CD4-positive, alpha-beta memory T cell (primary cell): ENCODE measurements around the gene SHISAL1. TPM values are rescaled to one million over a fixed set of nuclear protein-coding genes. Genes with fewer than 3 reads are reported as not detected.
"Not testable (repeated sequence)": the region's sequence is repeated elsewhere in the genome, so short reads cannot be mapped to it uniquely, and the experiment has no call there.

ENCODE experiments used
- CTCF ChIA-PET: fragments of 350-600 bp; sonication (Branson Sonifier 250); formaldehyde crosslinking; loops from one replicate; lab custom pipeline; 2021; ENCODE audit warnings: inconsistent platforms; ENCODE audit not compliant: partially characterized antibody; lab: Charles Lee
- POLR2A ChIA-PET: fragments of 350-600 bp; sonication (Branson Sonifier 250); formaldehyde crosslinking; loops from one replicate; lab custom pipeline; 2021; ENCODE audit not compliant: partially characterized antibody; lab: Charles Lee
- DNase-seq, 5 donors: peaks; one replicate each; pipeline versions ENCODE4 v3.0.0 to v3.0.0-alpha.2; 2020 to 2022; ENCODE audit warnings: mixed read lengths in 1 of 5
- H3K27ac ChIP-seq: one replicate; pipeline ENCODE4 v1.7.0; 2013; ENCODE audit warnings: low read depth, low read length
- H3K27me3 ChIP-seq: 2 replicates; pipeline ENCODE4 v1.7.0; 2013; ENCODE audit warnings: mild to moderate bottlenecking, low read length, moderate library complexity; ENCODE audit not compliant: insufficient read depth
- H3K36me3 ChIP-seq: 2 replicates; pipeline ENCODE4 v1.7.0; 2013; ENCODE audit warnings: mild to moderate bottlenecking, low read length, moderate library complexity; ENCODE audit not compliant: insufficient read depth
- H3K4me1 ChIP-seq: 2 replicates; pipeline ENCODE4 v1.7.0; 2013; ENCODE audit warnings: mild to moderate bottlenecking, low read length, moderate library complexity; ENCODE audit not compliant: insufficient read depth
- H3K4me3 ChIP-seq, 2 donors: one replicate each; pipeline ENCODE4 v1.7.0; 2013; ENCODE audit warnings: low read length in 2 of 2, mild to moderate bottlenecking in 1 of 2
- H3K9me3 ChIP-seq, 2 donors: one replicate each; pipeline ENCODE4 v1.7.0; 2013; ENCODE audit warnings: low read length in 2 of 2, control low read depth in 1 of 2; ENCODE audit not compliant: control insufficient read depth in 1 of 2
- H3K27ac Mint-ChIP-seq, 7 donors: one replicate each; pipeline ENCODE4 v1.8.0; 2020 to 2021; ENCODE audit warnings: mixed read lengths in 7 of 7, mild to moderate bottlenecking in 6 of 7, inconsistent platforms in 3 of 7, moderate library complexity in 3 of 7
- H3K27me3 Mint-ChIP-seq, 2 donors: one replicate each; pipeline ENCODE4 v1.8.0; 2020 to 2021; ENCODE audit warnings: mixed read lengths in 2 of 2
- H3K36me3 Mint-ChIP-seq, 2 donors: one replicate each; pipeline ENCODE4 v1.8.0; 2020 to 2021; ENCODE audit warnings: mixed read lengths in 2 of 2, inconsistent platforms in 1 of 2, mild to moderate bottlenecking in 1 of 2
- H3K4me1 Mint-ChIP-seq, 4 donors: one replicate each; pipeline ENCODE4 v1.8.0; 2020 to 2021; ENCODE audit warnings: mixed read lengths in 4 of 4, mild to moderate bottlenecking in 1 of 4
- H3K4me3 Mint-ChIP-seq, 8 donors: one replicate each; pipeline ENCODE4 v1.8.0; 2020 to 2021; ENCODE audit warnings: mixed read lengths in 8 of 8, mild to moderate bottlenecking in 7 of 8, moderate library complexity in 6 of 8, inconsistent platforms in 3 of 8
- H3K9me3 Mint-ChIP-seq, 8 donors: one replicate each; pipeline ENCODE4 v1.8.0; 2020 to 2021; ENCODE audit warnings: mixed read lengths in 8 of 8, mild to moderate bottlenecking in 5 of 8, inconsistent platforms in 3 of 8, moderate library complexity in 1 of 8
- intact Hi-C: fragments of 100-400 bp; cut with micrococcal nuclease; formaldehyde crosslinking; loops from one replicate; pipeline ENCODE4 v1.15.1; 2023
- polyA plus RNA-seq, 2 donors: library from polyadenylated mRNA; unstranded; fragments of 300-500 nt; fragmentation: Illumina TruSeq; gene quantifications; one replicate each; pipeline ENCODE4 v1.2.3, GENCODE V29; 2021
- total RNA-seq, 2 experiments: library from RNA; stranded (reverse); gene quantifications; one replicate each; pipeline ENCODE4 v1.2.3, GENCODE V29; 2021

SHISAL1 gene
- total and polyA plus RNA-seq, 4 experiments from 2014 or later = not detected

DNA sequence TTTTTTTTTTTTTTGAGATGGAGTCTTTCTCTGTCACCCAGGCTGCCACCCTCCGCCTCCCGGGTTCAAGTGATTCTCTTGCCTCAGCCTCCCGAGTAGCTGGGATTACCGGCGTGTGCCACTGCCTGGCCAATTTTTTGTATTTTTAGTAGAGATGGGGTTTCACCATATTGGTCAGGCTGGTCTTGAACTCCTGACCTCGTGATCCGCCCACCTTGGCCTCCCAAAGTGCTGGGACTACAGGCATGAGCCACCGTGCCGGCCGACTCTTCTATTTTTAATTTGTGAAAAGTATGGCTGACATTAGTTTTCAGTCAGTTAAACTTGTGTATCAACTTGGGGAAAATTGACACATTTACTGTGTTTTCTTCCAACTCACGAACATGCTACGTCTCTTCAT lies 78.4 kb downstream of the SHISAL1 start:
- H3K36me3 ChIP-seq, intact Hi-C loops, H3K9me3 ChIP-seq, H3K4me3 Mint-ChIP-seq, DNase-seq, H3K4me1 Mint-ChIP-seq, POLR2A ChIA-PET, H3K27me3 ChIP-seq, H3K27ac ChIP-seq, H3K36me3 Mint-ChIP-seq, H3K27me3 Mint-ChIP-seq, H3K4me3 ChIP-seq, H3K4me1 ChIP-seq: not testable (repeated sequence)
- CTCF ChIA-PET = interaction anchor here (0.7 kb wide), 1 partner anchor 695 kb away, joined by 5 read pairs; no protein-coding TSS in a partner anchor
- peak overlapping the region in 1 of 7 donors; percentile 70 for H3K27ac Mint-ChIP-seq
- peaks cover 0 to 13% (median 6%) of the 10 kb centered on the region in 8 donors for H3K9me3 Mint-ChIP-seq

DNA sequence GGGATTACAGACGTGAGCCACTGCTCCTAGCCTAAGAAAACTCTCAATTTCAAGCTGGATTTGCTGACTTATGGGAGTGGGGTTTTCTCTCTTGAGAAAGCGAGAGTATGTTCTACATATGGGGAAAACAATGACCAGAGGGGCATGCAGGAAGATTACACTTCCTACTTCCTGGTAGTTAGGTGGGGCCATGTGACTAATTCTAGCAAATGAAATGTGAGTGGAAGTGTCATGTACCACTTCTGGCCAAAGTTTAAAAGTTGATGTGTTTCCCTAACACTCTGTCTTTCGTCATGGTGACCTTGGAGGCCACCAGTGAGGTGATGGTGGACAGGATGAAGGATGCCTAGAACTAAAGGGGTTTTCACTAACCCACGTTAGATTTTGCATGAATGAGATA lies 81.5 kb downstream of the SHISAL1 start:
- Histone ChIP-seq H3K27ac (no peak overlapping the region), H3K9me3 (no peaks in the 10 kb centered on the region), H3K4me1 (no peaks in the 10 kb centered on the region), H3K27me3 (no peaks in the 10 kb centered on the region), H3K4me3 (no peak overlapping the region), H3K36me3 (no peaks in the 10 kb centered on the region)
- no peak for DNase-seq
- peaks cover 0 to 33% (median 19%) of the 10 kb centered on the region in 8 donors for H3K9me3 Mint-ChIP-seq
- no peak overlapping the region for H3K27ac Mint-ChIP-seq
- no peaks in the 10 kb centered on the region for H3K4me1 Mint-ChIP-seq
- intact Hi-C loops = no loop called here
- ChIA-PET CTCF (no interaction called here), POLR2A (no interaction called here)
- H3K4me3 Mint-ChIP-seq = no peak overlapping the region
- peaks cover 6 to 8% of the 10 kb centered on the region in 2 donors for H3K27me3 Mint-ChIP-seq
- no peaks in the 10 kb centered on the region for H3K36me3 Mint-ChIP-seq

DNA sequence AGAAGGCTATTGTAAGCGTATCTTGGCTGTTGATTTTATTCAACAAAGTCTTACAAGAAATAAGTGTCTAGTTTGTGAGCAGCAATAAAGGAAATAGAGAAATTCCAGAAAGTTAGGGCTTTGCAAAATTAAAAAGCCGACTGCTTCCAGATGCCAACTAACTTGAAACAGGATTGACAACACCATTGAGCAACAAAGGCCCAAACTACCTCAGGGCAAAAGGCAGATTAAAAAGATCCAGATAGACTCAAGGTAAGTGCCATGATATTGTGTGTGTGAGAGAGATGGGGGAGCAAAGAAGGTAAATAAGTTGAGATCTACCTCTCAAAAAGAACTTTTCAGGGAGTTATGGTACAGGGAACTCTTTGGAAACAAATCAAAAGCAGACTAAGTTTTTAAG lies 82.9 kb downstream of the SHISAL1 start:
- Mint-ChIP-seq H3K4me3 (no peak overlapping the region), H3K27ac (no peak overlapping the region), H3K36me3 (no peaks in the 10 kb centered on the region), H3K9me3 (peaks cover 0 to 36% (median 19%) of the 10 kb centered on the region in 8 donors), H3K4me1 (no peaks in the 10 kb centered on the region), H3K27me3 (peaks cover 8 to 13% of the 10 kb centered on the region in 2 donors)
- ChIA-PET CTCF (no interaction called here), POLR2A (no interaction called here)
- Histone ChIP-seq H3K27me3 (no peaks in the 10 kb centered on the region), H3K9me3 (no peaks in the 10 kb centered on the region), H3K4me1 (no peaks in the 10 kb centered on the region), H3K27ac (no peak overlapping the region), H3K36me3 (no peaks in the 10 kb centered on the region), H3K4me3 (no peak overlapping the region)
- intact Hi-C loops = no loop called here
- DNase-seq = no peak

DNA sequence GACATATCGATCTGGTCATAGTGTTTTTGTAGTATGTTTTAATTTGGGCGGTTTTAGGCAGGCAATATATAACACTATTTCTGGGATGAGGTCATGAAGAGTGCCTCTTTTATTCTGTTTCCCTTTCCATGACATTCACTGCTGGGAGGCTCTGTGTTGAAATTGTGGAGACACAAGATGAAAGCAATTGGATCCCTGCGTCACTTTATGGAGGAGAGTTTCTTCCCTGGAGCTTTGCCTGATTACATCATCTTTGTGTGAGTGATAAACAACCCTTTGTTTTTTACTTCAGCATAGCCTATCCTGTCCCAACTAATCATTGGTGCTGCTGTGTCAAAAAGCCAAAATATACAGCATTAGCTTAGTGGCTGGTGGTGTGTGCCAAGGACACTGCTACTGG lies 83.4 kb downstream of the SHISAL1 start:
- H3K4me1 Mint-ChIP-seq = no peaks in the 10 kb centered on the region
- ChIA-PET CTCF (no interaction called here), POLR2A (no interaction called here)
- H3K4me3 ChIP-seq = no peak overlapping the region
- intact Hi-C loops = no loop called here
- no peaks in the 10 kb centered on the region for H3K36me3 ChIP-seq
- H3K36me3 Mint-ChIP-seq = no peaks in the 10 kb centered on the region
- no peaks in the 10 kb centered on the region for H3K9me3 ChIP-seq
- no peaks in the 10 kb centered on the region for H3K27me3 ChIP-seq
- H3K27me3 Mint-ChIP-seq = peaks cover 8 to 13% of the 10 kb centered on the region in 2 donors
- H3K9me3 Mint-ChIP-seq = peaks cover 0 to 36% (median 19%) of the 10 kb centered on the region in 8 donors
- no peak overlapping the region for H3K27ac Mint-ChIP-seq
- H3K27ac ChIP-seq = no peak overlapping the region
- no peak for DNase-seq
- no peak overlapping the region for H3K4me3 Mint-ChIP-seq
- no peaks in the 10 kb centered on the region for H3K4me1 ChIP-seq

DNA sequence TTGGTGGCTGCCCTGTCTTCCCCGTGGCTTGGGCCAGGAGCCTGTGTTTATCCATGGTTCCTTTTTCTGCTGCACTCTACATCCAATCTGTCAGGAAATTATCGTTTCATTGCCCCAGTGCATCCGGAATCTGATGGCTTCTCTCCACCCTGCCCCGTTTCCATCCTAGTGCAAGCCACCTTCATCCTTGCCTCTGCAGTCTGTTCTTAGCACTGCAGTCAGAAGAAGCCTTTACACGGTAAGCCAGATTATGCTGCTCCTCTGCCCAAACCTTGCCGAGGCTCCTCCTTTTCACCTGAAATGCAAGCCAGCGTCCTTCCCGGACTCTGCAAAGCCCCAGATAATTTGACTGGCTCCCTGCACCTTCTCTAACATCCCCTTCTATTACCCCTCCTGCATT lies 86.9 kb downstream of the SHISAL1 start:
- no peaks in the 10 kb centered on the region for H3K4me1 Mint-ChIP-seq

DNA sequence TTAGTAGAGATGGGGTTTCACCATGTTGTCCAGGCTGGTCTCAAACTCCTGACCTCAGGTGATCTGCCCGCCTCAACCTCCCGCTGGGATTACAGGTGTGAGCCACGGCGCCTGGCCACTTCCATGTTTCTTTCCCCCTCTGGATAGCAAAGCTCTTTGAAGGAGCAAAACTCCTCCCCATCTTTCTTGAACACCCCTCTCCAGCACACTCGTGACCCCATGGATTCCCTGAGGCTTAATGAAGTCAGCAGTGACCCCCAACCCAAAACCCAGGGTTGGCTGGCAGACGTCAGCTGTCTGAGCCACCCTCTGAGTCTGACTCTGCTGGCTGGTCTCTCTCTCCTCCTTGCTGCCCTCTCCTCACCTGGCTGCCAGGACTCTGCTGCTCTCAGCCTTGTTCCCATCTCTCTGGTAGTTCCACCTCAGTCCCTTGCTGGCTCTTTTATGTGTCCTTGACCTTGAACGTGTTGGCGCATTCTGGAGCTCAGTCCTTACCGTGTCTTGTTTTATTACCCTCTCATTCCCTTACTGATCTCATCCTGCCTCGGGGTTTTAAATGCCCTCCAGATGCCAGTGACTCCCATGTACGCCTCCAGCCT lies 87.6 kb downstream of the SHISAL1 start:
- Histone ChIP-seq H3K9me3 (no peaks in the 10 kb centered on the region), H3K36me3 (no peaks in the 10 kb centered on the region), H3K4me3 (no peak overlapping the region), H3K4me1 (no peaks in the 10 kb centered on the region), H3K27me3 (no peaks in the 10 kb centered on the region), H3K27ac (no peak overlapping the region)
- POLR2A ChIA-PET = no interaction called here
- H3K4me1 Mint-ChIP-seq = no peaks in the 10 kb centered on the region
- CTCF ChIA-PET = no interaction called here
- intact Hi-C loops = no loop called here
- no peak overlapping the region for H3K4me3 Mint-ChIP-seq
- DNase-seq = no peak
- peaks cover 0 to 31% (median 19%) of the 10 kb centered on the region in 8 donors for H3K9me3 Mint-ChIP-seq
- peak overlapping the region in 2 of 7 donors; percentile 22 to 26 for H3K27ac Mint-ChIP-seq
- H3K27me3 Mint-ChIP-seq = peaks cover 8 to 21% of the 10 kb centered on the region in 2 donors
- no peaks in the 10 kb centered on the region for H3K36me3 Mint-ChIP-seq

More for the DNA sequence above, 86.9 kb downstream of the SHISAL1 start:
- DNase-seq = no peak
- Mint-ChIP-seq H3K36me3 (no peaks in the 10 kb centered on the region), H3K9me3 (peaks cover 0 to 34% (median 19%) of the 10 kb centered on the region in 8 donors), H3K4me3 (no peak overlapping the region), H3K27ac (no peak overlapping the region), H3K27me3 (peaks cover 8 to 21% of the 10 kb centered on the region in 2 donors)
- H3K27ac ChIP-seq = no peak overlapping the region
- H3K9me3 ChIP-seq = no peaks in the 10 kb centered on the region
- intact Hi-C loops = no loop called here
- H3K4me1 ChIP-seq = no peaks in the 10 kb centered on the region
- no peaks in the 10 kb centered on the region for H3K27me3 ChIP-seq
- no peak overlapping the region for H3K4me3 ChIP-seq
- CTCF ChIA-PET = no interaction called here
- POLR2A ChIA-PET = no interaction called here
- H3K36me3 ChIP-seq = no peaks in the 10 kb centered on the region

DNA sequence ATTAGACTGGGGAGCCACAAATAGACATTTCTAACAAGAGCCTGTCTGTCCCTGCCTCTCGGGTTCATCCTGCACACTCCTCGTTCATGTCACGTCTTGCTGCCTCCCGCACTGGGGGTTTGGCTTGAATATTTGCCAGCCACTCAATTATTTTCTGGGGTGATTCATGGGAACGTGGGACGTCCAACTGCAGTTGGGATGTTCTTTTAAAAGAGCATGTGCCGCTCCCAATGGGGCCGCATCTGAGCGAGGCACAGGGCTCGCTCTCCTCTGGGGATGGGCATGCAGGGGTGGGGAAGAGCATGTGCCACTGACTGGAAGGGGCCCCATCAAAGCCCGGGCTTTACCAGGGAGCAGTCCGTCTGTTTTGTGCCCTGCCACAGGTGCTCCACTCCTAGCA lies 88.6 kb downstream of the SHISAL1 start:
- H3K9me3 Mint-ChIP-seq = peaks cover 0 to 24% (median 13%) of the 10 kb centered on the region in 8 donors
- intact Hi-C loops = no loop called here
- H3K36me3 Mint-ChIP-seq = no peaks in the 10 kb centered on the region
- H3K27me3 Mint-ChIP-seq = peaks cover 6 to 21% of the 10 kb centered on the region in 2 donors
- ChIA-PET POLR2A (no interaction called here), CTCF (no interaction called here)
- H3K4me3 Mint-ChIP-seq = no peak overlapping the region
- DNase-seq = no peak
- Histone ChIP-seq H3K27me3 (no peaks in the 10 kb centered on the region), H3K27ac (no peak overlapping the region), H3K4me3 (no peak overlapping the region), H3K9me3 (no peaks in the 10 kb centered on the region), H3K4me1 (no peaks in the 10 kb centered on the region), H3K36me3 (no peaks in the 10 kb centered on the region)
- no peaks in the 10 kb centered on the region for H3K4me1 Mint-ChIP-seq
- no peak overlapping the region for H3K27ac Mint-ChIP-seq
